ENCODE measurements around the gene SLC41A3. TPM values are rescaled to one million over a fixed set of nuclear protein-coding genes. Genes with fewer than 3 reads are reported as not detected.
A peak's percentile ranks its signal among the peaks of the same experiment; 100 is the strongest.

The SLC41A3 gene
- total RNA-seq, 1 experiment from 2014 or later: 41.3 TPM

DNA sequence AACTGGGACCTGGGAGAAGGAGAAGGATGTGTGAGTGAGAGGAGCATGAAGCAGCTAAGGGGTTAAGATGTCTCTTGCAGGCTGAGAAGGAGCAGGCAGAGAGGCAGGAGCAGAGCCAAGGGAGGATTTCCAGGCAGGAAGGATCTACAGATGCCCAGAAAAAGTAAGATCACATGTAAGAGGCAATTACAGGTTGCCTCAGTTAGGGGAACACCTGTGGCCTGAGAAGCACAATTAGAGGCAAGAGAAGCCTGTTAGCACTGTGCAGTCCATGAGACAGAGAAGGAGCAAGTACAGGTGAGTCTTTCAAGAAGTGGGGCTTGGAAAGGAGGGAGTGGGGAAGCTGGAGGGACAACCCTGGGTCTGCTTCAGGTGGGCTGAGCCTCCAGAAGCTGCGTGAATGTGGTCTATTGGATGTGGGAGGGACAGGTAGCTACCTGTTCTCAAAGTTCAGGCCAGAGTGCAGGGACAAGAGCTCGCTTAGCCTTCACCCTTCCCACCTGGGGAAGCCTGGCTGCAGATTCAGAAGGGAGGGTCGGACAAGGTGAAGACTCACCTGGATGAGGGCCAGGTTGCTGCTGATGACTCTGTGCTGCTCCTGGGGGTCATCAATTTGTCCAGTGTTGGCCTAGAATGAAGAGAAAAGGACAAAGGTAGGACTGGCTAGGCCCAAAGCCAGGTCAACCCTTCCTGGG lies 50.7 kb downstream of the SLC41A3 start:
- Mint-ChIP-seq H3K36me3 (ENCODE audit: insufficient read depth, unreplicated experiment) (no peaks in the 10 kb centered on the region), H3K27me3 (ENCODE audit: insufficient read depth, unreplicated experiment) (no peaks in the 10 kb centered on the region), H3K9me3 (ENCODE audit: unreplicated experiment) (peaks cover 8% of the 10 kb centered on the region), H3K4me3 (ENCODE audit: unreplicated experiment) (no peak overlapping the region), H3K27ac (ENCODE audit: unreplicated experiment) (no peak overlapping the region), H3K4me1 (ENCODE audit: low read depth, unreplicated experiment) (peaks cover 7% of the 10 kb centered on the region)
- Histone ChIP-seq H3K4me3 (ENCODE audit: low read depth, low read length) (no peak overlapping the region), H3K36me3 (ENCODE audit: control insufficient read depth, insufficient read depth, low read length) (no peaks in the 10 kb centered on the region), H3K4me1 (peaks cover 10% of the 10 kb centered on the region; the same call in 1 of the 2 replicates), H3K27me3 (replicated peaks; ENCODE audit: control insufficient read depth, insufficient read depth, low read length) (no peaks in the 10 kb centered on the region), H3K9me3 (peaks cover 10% of the 10 kb centered on the region)
- intact Hi-C loops (cut with micrococcal nuclease; ENCODE audit: unreplicated experiment): no loop called here
- BruUV-seq (replicated peaks): no TSS peak
- POLR2A ChIA-PET: no interaction called here
- CTCF ChIA-PET: no interaction called here
- peak in 1 of 2 experiments; percentile 13 for DNase-seq
- TF ChIP-seq, protein P1, sequence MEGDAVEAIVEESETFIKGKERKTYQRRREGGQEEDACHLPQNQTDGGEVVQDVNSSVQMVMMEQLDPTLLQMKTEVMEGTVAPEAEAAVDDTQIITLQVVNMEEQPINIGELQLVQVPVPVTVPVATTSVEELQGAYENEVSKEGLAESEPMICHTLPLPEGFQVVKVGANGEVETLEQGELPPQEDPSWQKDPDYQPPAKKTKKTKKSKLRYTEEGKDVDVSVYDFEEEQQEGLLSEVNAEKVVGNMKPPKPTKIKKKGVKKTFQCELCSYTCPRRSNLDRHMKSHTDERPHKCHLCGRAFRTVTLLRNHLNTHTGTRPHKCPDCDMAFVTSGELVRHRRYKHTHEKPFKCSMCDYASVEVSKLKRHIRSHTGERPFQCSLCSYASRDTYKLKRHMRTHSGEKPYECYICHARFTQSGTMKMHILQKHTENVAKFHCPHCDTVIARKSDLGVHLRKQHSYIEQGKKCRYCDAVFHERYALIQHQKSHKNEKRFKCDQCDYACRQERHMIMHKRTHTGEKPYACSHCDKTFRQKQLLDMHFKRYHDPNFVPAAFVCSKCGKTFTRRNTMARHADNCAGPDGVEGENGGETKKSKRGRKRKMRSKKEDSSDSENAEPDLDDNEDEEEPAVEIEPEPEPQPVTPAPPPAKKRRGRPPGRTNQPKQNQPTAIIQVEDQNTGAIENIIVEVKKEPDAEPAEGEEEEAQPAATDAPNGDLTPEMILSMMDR (IDR thresholded peaks at IDR 0.05; ENCODE audit: insufficient read depth in 1 of 2, low read depth in 1 of 2, low read length in 1 of 2, severe bottlenecking in 1 of 2, unreplicated experiment in 1 of 2): no peak

DNA sequence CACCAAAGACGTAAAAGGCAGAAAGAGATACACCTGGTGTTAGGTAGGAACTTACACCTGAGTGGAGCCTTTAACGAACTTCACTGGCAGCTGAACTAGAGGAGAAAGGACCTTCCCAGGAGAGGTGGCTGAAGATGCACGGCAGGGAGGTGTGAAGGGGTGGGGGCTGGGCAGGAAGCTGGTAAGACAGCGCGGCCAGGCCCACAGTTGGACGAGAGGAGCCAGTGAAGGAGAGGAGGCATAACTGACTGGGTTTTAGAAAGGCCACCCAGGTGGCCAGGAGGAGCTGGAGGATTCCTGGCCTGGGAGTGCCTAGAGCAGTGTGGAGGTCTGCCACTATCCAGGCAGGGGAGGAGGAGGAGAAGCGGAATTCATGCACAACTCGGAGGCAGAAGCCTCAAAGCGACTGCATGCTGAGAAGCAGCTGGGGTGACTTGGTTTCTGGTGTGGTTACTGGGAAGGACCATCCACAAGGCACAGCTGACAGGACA lies 51.9 kb downstream of the SLC41A3 start:
- CTCF ChIA-PET: no interaction called here
- Mint-ChIP-seq H3K27ac (ENCODE audit: unreplicated experiment) (no peak overlapping the region), H3K9me3 (ENCODE audit: unreplicated experiment) (peaks cover 20% of the 10 kb centered on the region)

DNA sequence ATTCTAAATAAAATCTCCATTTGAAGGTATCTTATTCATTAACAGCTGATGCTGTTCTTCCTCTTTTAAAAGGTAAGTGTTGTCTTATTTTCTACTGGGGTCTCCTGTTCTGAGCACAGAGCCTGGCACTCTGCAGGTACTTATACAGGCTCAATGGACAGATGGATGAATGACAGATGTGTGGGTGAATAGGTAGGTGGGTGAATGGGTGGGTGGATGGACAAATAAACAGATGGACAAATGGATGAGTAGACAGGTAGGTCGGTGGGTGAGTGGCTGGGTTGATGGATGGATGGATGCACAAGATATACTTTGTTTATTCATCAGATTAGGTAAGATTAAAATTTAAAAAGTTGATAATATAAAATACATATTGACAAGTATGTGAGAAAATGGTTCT lies 53.5 kb downstream of the SLC41A3 start:
- H3K4me1 ChIP-seq: peaks cover 10% of the 10 kb centered on the region; the same call in 1 of the 2 replicates
- H3K27me3 ChIP-seq (replicated peaks; ENCODE audit: control insufficient read depth, insufficient read depth, low read length): no peaks in the 10 kb centered on the region
- intact Hi-C loops (cut with micrococcal nuclease; ENCODE audit: unreplicated experiment): no loop called here
- H3K36me3 Mint-ChIP-seq (ENCODE audit: insufficient read depth, unreplicated experiment): no peaks in the 10 kb centered on the region
- H3K4me3 Mint-ChIP-seq (ENCODE audit: unreplicated experiment): no peak overlapping the region
- no peak overlapping the region for H3K4me3 ChIP-seq (ENCODE audit: low read depth, low read length)
- H3K27me3 Mint-ChIP-seq (ENCODE audit: insufficient read depth, unreplicated experiment): no peaks in the 10 kb centered on the region
- peaks cover 14% of the 10 kb centered on the region for H3K9me3 ChIP-seq
- no peak overlapping the region for H3K27ac Mint-ChIP-seq (ENCODE audit: unreplicated experiment)
- no peaks in the 10 kb centered on the region for H3K36me3 ChIP-seq (ENCODE audit: control insufficient read depth, insufficient read depth, low read length)
- peaks cover 7% of the 10 kb centered on the region for H3K4me1 Mint-ChIP-seq (ENCODE audit: low read depth, unreplicated experiment)
- no TSS peak for BruUV-seq (replicated peaks)
- H3K9me3 Mint-ChIP-seq (ENCODE audit: unreplicated experiment): peaks cover 22% of the 10 kb centered on the region
- POLR2A ChIA-PET: no interaction called here
- no peak for DNase-seq
- TF ChIP-seq, protein P1 (IDR thresholded peaks at IDR 0.05; ENCODE audit: insufficient read depth in 1 of 2, low read depth in 1 of 2, low read length in 1 of 2, severe bottlenecking in 1 of 2, unreplicated experiment in 1 of 2): no peak
- CTCF ChIA-PET: no interaction called here

More for the DNA sequence above, 51.9 kb downstream of the SLC41A3 start:
- intact Hi-C loops (cut with micrococcal nuclease; ENCODE audit: unreplicated experiment): no loop called here
- Mint-ChIP-seq H3K36me3 (ENCODE audit: insufficient read depth, unreplicated experiment) (no peaks in the 10 kb centered on the region), H3K4me3 (ENCODE audit: unreplicated experiment) (no peak overlapping the region), H3K4me1 (ENCODE audit: low read depth, unreplicated experiment) (peaks cover 7% of the 10 kb centered on the region), H3K27me3 (ENCODE audit: insufficient read depth, unreplicated experiment) (no peaks in the 10 kb centered on the region)
- Histone ChIP-seq H3K9me3 (peaks cover 14% of the 10 kb centered on the region), H3K4me1 (peaks cover 10% of the 10 kb centered on the region; the same call in 1 of the 2 replicates), H3K27me3 (replicated peaks; ENCODE audit: control insufficient read depth, insufficient read depth, low read length) (no peaks in the 10 kb centered on the region), H3K4me3 (ENCODE audit: low read depth, low read length) (no peak overlapping the region), H3K36me3 (ENCODE audit: control insufficient read depth, insufficient read depth, low read length) (no peaks in the 10 kb centered on the region)
- POLR2A ChIA-PET: no interaction called here
- BruUV-seq (replicated peaks): no TSS peak
- peak in 1 of 2 experiments; percentile 15 for DNase-seq
- TF ChIP-seq, protein P1 (IDR thresholded peaks at IDR 0.05; ENCODE audit: insufficient read depth in 1 of 2, low read depth in 1 of 2, low read length in 1 of 2, severe bottlenecking in 1 of 2, unreplicated experiment in 1 of 2): no peak
